ENCODE measurements around the gene HGS. TPM values are rescaled to one million over a fixed set of nuclear protein-coding genes. Genes with fewer than 3 reads are reported as not detected.

The HGS gene
- total RNA-seq, 1 experiment from 2014 or later: 240 TPM

GRCh38 chr17:81713556-81714411, 30.0 kb downstream of the HGS start:
- peaks cover 3% of the 10 kb centered on the region; the same call in 1 of the 2 replicates for H3K36me3 ChIP-seq (ENCODE audit: control insufficient read depth, insufficient read depth, low read length)
- POLR2A ChIA-PET: interaction anchor here (0.6 kb wide), 5 partner anchors 11 to 246 kb away, joined by 3 to 7 read pairs (median 5); no protein-coding TSS in a partner anchor
- in situ Hi-C loops (cut with HindIII; ENCODE audit: low pct_unique_long_range_greater_than_20kb, low sequenced_read_pairs): no loop called here

More at GRCh38 chr17:81713556-81714411, 30.0 kb downstream of the HGS start:
- intact Hi-C loops (cut with micrococcal nuclease; ENCODE audit: unreplicated experiment): no loop called here
- no peaks in the 10 kb centered on the region for H3K9me3 ChIP-seq (ENCODE audit: control insufficient read depth, insufficient read depth, low read depth, low read length)
- no peak for TF ChIP-seq CTCF (IDR thresholded peaks at IDR 0.05)
- no peak for TF ChIP-seq TCF7L2 (IDR thresholded peaks at IDR 0.05; ENCODE audit: low read depth, low read length)
- TF ChIP-seq SIN3A (IDR thresholded peaks at IDR 0.05; ENCODE audit: borderline replicate concordance, insufficient read depth, low read depth, low read length): no peak; the same call in 1 of the 2 replicates
- no peak for TF ChIP-seq POLR2AphosphoS5 (IDR thresholded peaks at IDR 0.05; ENCODE audit: low read depth, low read length)
- no peak for TF ChIP-seq REST (IDR thresholded peaks at IDR 0.05; ENCODE audit: insufficient read depth in 1 of 2, low read depth in 2 of 2, low read length in 1 of 2)
- no peaks in the 10 kb centered on the region for H3K27me3 ChIP-seq (ENCODE audit: control insufficient read depth, insufficient read depth, low read length)
- H3K27ac ChIP-seq (ENCODE audit: low read length): peak overlapping the region; percentile 92
- BruUV-seq (replicated peaks): no TSS peak
- CTCF ChIA-PET: no interaction called here
- ATAC-seq (peak; percentile 28), DNase-seq (ENCODE audit: low read depth, low spot score) (no peak)
- peak overlapping the region; percentile 78 to 82 for H3K4me3 ChIP-seq (ENCODE audit: low read depth in 2 of 2, low read length in 2 of 2)
- peaks cover 34% of the 10 kb centered on the region for H3K4me1 ChIP-seq (ENCODE audit: control insufficient read depth, insufficient read depth, low read length)

Measured in Panc1 (cell line).